ENCODE results near the gene FKBP2. TPM values are rescaled to one million over a fixed set of nuclear protein-coding genes. Genes with fewer than 3 reads are reported as not detected.

FKBP2 gene
- total and polyA plus RNA-seq, 2 of the 13 experiments (the other 11 are each of a cell fraction or from before 2014, with no cell fraction given), result 30.1 to 53.3 TPM

- TF ChIP-seq FOXP4 (CRISPR knock-in tag; IDR thresholded peaks at IDR 0.05) (peak; percentile 45), E2F1 (CRISPR knock-in tag; IDR thresholded peaks at IDR 0.05) (no peak), YEATS4 (CRISPR knock-in tag; IDR thresholded peaks at IDR 0.05; ENCODE audit: borderline replicate concordance) (peak; percentile 63; the same call in 1 of the 2 replicates), HMGXB3 (CRISPR knock-in tag; IDR thresholded peaks at IDR 0.05; ENCODE audit: borderline replicate concordance) (no peak), HNRNPLL (IDR thresholded peaks at IDR 0.05; ENCODE audit: low read depth, low read length, poor library complexity, severe bottlenecking) (no peak), ZNF619 (CRISPR knock-in tag; IDR thresholded peaks at IDR 0.05) (no peak), E2F2 (CRISPR knock-in tag; IDR thresholded peaks at IDR 0.05; ENCODE audit: borderline replicate concordance) (no peak), ZNF367 (CRISPR knock-in tag; IDR thresholded peaks at IDR 0.05; ENCODE audit: borderline replicate concordance) (no peak; the same call in 1 of the 2 replicates), ZBTB43 (CRISPR knock-in tag; conservative IDR thresholded peaks at IDR 0.05) (no peak), NR2F6 (IDR thresholded peaks at IDR 0.05) (no peak), NR2F6 (CRISPR knock-in tag; IDR thresholded peaks at IDR 0.05) (no peak), ZNF337 (CRISPR knock-in tag; IDR thresholded peaks at IDR 0.05; ENCODE audit: borderline replicate concordance, low read depth) (no peak), MED1 (CRISPR knock-in tag; IDR thresholded peaks at IDR 0.05) (peak; percentile 92), ZNF501 (CRISPR knock-in tag; IDR thresholded peaks at IDR 0.05) (0 out of 2 replicates have a peak, but pooled peaks have one; percentile 11), ZNF563 (CRISPR knock-in tag; IDR thresholded peaks at IDR 0.05) (peak; percentile 87), ZFP41 (CRISPR knock-in tag; IDR thresholded peaks at IDR 0.05; ENCODE audit: borderline replicate concordance) (no peak), MXI1 (IDR thresholded peaks at IDR 0.05; ENCODE audit: borderline replicate concordance, low read depth, low read length) (peak; percentile 56; the same call in 1 of the 3 replicates)
Measured at GRCh38 chr11:64234647-64235379, 6.1 kb upstream of the FKBP2 start (continued).

Measured in HepG2 (cell line).